Thyroid gland (tissue), 4 donors: Measurements from ENCODE around the gene CPT1A. TPM values are rescaled to one million over a fixed set of nuclear protein-coding genes. Genes with fewer than 3 reads are reported as not detected.

Experiments
- DNase-seq, 2 donors: peaks; one replicate each; pipeline ENCODE4 v3.0.0-alpha.2; 2019
- H3K27ac ChIP-seq, 3 donors: fragments of 200-600 bp; sonication (generic); 1 replicate in 2 of 3; 2 replicates in 1 of 3; pipeline ENCODE4 v1.5.1; 2016 to 2019; ENCODE audit warnings: mild to moderate bottlenecking in 1 of 3, moderate library complexity in 1 of 3
- H3K27me3 ChIP-seq: fragments of 200-600 bp; sonication (generic); one replicate; pipeline ENCODE4 v1.5.1; 2019
- H3K36me3 ChIP-seq, 2 donors: fragments of 200-600 bp; sonication (generic); one replicate each; pipeline ENCODE4 v1.5.1; 2016 to 2019
- H3K4me1 ChIP-seq, 2 donors: fragments of 200-600 bp; sonication (generic); one replicate each; pipeline ENCODE4 v1.5.1; 2017 to 2019
- H3K4me3 ChIP-seq, 3 donors: fragments of 200-600 bp; sonication (generic); replicated peaks in 1 of 3; 1 replicate in 2 of 3; 2 replicates in 1 of 3; pipeline ENCODE4 v1.5.1; 2016; ENCODE audit warnings: mild to moderate bottlenecking in 1 of 3
- H3K9me3 ChIP-seq: fragments of 200-600 bp; sonication (generic); one replicate; pipeline ENCODE4 v1.5.1; 2017
- POLR2A ChIP-seq, 2 donors: fragments of 450-650 bp; IDR thresholded peaks; one replicate each; pipeline ENCODE4 v1.6.1; 2017; ENCODE audit warnings: antibody characterized with exemption in 2 of 2, mild to moderate bottlenecking in 2 of 2, moderate library complexity in 1 of 2
- WGBS, 2 donors: methylation state at CpG; one replicate each; pipeline ENCODE4 v1.1.5; 2017; 5-methylcytosine and 5-hydroxymethylcytosine counted together
- intact Hi-C: fragments of 100-400 bp; cut with DNase I; formaldehyde crosslinking; loops from one replicate; pipeline ENCODE4 v1.15.1; 2023
- total RNA-seq, 4 donors: library from RNA; depleted of rRNA; stranded (reverse); fragments of >200 nt; gene quantifications; one replicate each; pipeline ENCODE4 v1.2.3, GENCODE V29; 2016
- TF ChIP-seq, protein P1 (sequence below), 6 experiments: fragments of 200-600 bp in 3 of 6; fragments of 450-650 bp in 3 of 6; sonication (generic) in 3 of 6; IDR thresholded peaks; one replicate each; pipeline ENCODE4 v1.5.1; 2016 to 2019; ENCODE audit warnings: antibody characterized with exemption in 6 of 6, mild to moderate bottlenecking in 2 of 6, inconsistent platforms in 1 of 6, moderate library complexity in 1 of 6

The CPT1A gene
- total RNA-seq, 4 donors from 2014 or later: 29.9 to 58.0 (median 43.8) TPM

DNA sequence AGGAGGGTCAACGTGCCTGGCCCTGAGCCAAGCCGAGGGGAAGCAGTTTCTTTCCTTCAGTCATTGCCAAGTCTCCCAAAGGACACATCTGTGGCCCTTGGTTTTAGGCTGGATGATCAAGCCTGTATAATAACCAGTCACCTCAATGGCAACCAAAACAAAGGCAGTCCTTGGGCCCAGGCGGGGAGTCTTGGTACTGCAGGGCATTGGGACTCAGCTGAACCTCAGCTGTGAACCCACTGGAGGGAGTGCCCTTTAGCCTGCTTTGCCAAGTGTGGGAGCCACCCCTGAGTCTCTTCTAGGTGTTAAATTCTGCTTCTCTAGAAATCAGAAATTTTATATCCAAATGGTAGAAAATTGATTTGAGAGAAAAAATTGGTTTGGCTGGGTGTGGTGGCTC, 36.9 kb downstream of the CPT1A start:
- peaks cover 27 to 30% of the 10 kb centered on the region in 2 donors for H3K36me3 ChIP-seq
- H3K4me1 ChIP-seq: peaks cover 0 to 5% of the 10 kb centered on the region in 2 donors
- TF ChIP-seq, protein P1, sequence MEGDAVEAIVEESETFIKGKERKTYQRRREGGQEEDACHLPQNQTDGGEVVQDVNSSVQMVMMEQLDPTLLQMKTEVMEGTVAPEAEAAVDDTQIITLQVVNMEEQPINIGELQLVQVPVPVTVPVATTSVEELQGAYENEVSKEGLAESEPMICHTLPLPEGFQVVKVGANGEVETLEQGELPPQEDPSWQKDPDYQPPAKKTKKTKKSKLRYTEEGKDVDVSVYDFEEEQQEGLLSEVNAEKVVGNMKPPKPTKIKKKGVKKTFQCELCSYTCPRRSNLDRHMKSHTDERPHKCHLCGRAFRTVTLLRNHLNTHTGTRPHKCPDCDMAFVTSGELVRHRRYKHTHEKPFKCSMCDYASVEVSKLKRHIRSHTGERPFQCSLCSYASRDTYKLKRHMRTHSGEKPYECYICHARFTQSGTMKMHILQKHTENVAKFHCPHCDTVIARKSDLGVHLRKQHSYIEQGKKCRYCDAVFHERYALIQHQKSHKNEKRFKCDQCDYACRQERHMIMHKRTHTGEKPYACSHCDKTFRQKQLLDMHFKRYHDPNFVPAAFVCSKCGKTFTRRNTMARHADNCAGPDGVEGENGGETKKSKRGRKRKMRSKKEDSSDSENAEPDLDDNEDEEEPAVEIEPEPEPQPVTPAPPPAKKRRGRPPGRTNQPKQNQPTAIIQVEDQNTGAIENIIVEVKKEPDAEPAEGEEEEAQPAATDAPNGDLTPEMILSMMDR (IDR thresholded peaks at IDR 0.05): no peak
- no peak for TF ChIP-seq POLR2A (IDR thresholded peaks at IDR 0.05)
- no peak overlapping the region for H3K27ac ChIP-seq
- no peak overlapping the region for H3K4me3 ChIP-seq
- 70 to 83% methylated on average over 2 to 3 of the region's 3 CpGs for WGBS, 2 donors
- H3K9me3 ChIP-seq: no peaks in the 10 kb centered on the region
- no peaks in the 10 kb centered on the region for H3K27me3 ChIP-seq
- no peak for DNase-seq
- intact Hi-C loops: no loop called here

- 90 to 94% methylated on average over 8 of the region's 8 CpGs for WGBS, 2 donors
- no peak for DNase-seq
- H3K36me3 ChIP-seq: peaks cover 36 to 40% of the 10 kb centered on the region in 2 donors
- H3K4me3 ChIP-seq: no peak overlapping the region
- no peaks in the 10 kb centered on the region for H3K27me3 ChIP-seq
- intact Hi-C loops: no loop called here
- no peak overlapping the region for H3K27ac ChIP-seq
- no peak for TF ChIP-seq POLR2A (IDR thresholded peaks at IDR 0.05)
- TF ChIP-seq, protein P1 (IDR thresholded peaks at IDR 0.05): no peak
- no peaks in the 10 kb centered on the region for H3K9me3 ChIP-seq
- H3K4me1 ChIP-seq: no peaks in the 10 kb centered on the region
These were observed 38.0 kb downstream of the CPT1A start for GRCh38 chr11:68803766-68804165.

DNA sequence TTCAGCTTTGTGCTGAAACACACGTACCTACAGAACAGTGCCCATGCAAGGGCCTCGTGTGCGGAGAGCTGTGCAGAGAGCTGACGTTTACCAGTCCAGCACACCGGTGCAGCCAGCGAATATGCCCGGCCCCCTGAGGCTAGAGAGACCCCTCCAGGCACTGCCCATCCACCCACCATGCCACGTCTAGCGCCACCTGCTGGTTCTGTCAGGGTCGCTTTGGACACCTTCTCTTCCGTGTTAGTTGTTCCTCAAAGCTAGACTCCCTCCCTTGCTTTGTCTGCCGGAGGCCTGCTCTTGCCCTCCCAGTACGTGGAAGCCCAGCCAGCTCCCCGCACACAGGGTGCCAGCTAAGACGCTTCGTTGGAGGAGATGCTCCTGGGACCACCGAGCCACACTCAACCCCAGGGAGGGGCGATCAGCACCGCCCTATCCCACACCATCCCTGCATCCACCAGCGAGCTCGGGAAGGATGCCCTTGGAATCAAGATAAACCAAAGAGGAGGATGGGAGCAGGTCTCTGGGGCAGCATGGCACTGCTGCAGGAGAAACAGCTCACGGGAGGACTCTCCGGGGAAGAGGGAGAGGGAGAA, 43.4 kb downstream of the CPT1A start:
- H3K4me1 ChIP-seq: no peaks in the 10 kb centered on the region
- H3K36me3 ChIP-seq: peaks cover 60 to 66% of the 10 kb centered on the region in 2 donors
- H3K27me3 ChIP-seq: no peaks in the 10 kb centered on the region
- WGBS, 2 donors: 58 to 69% methylated on average over 19 to 22 of the region's 23 CpGs
- no peak for TF ChIP-seq POLR2A (IDR thresholded peaks at IDR 0.05)
- TF ChIP-seq, protein P1 (IDR thresholded peaks at IDR 0.05): peak in 4 of 6 experiments; percentile 21 to 53 (median 30)
- no peaks in the 10 kb centered on the region for H3K9me3 ChIP-seq
- H3K27ac ChIP-seq: no peak overlapping the region
- DNase-seq: peak; percentile 15 to 18
- intact Hi-C loops: no loop called here
- H3K4me3 ChIP-seq: no peak overlapping the region

- Histone ChIP-seq H3K27ac (no peak overlapping the region), H3K27me3 (no peaks in the 10 kb centered on the region), H3K4me1 (no peaks in the 10 kb centered on the region), H3K36me3 (peaks cover 60 to 71% of the 10 kb centered on the region in 2 donors), H3K4me3 (no peak overlapping the region), H3K9me3 (no peaks in the 10 kb centered on the region)
- DNase-seq: peak; percentile 17 to 28
- 79 to 83% methylated on average over 19 of the region's 19 CpGs for WGBS, 2 donors
- intact Hi-C loops: no loop called here
- no peak for TF ChIP-seq POLR2A (IDR thresholded peaks at IDR 0.05)
- TF ChIP-seq, protein P1 (IDR thresholded peaks at IDR 0.05): no peak
These were observed 44.9 kb downstream of the CPT1A start for GRCh38 chr11:68796801-68797200.

GRCh38 chr11:68792400-68792966, 49.2 kb downstream of the CPT1A start:
- H3K27ac ChIP-seq: no peak overlapping the region
- H3K27me3 ChIP-seq: no peaks in the 10 kb centered on the region
- no peaks in the 10 kb centered on the region for H3K4me1 ChIP-seq
- peaks cover 39 to 60% of the 10 kb centered on the region in 2 donors for H3K36me3 ChIP-seq
- H3K4me3 ChIP-seq: no peak overlapping the region
- DNase-seq: no peak
- no peaks in the 10 kb centered on the region for H3K9me3 ChIP-seq
- 90 to 97% methylated on average over 16 to 18 of the region's 18 CpGs for WGBS, 2 donors
- intact Hi-C loops: no loop called here
- TF ChIP-seq POLR2A (IDR thresholded peaks at IDR 0.05): no peak
